Mucosa of descending colon (tissue), 3 donors: ENCODE measurements around the gene VSIR. TPM values are rescaled to one million over a fixed set of nuclear protein-coding genes. Genes with fewer than 3 reads are reported as not detected.

ENCODE experiments used
- ATAC-seq: fragments of 200-7000 bp; cut with Tn5 transposase; one replicate; pipeline ENCODE4 v1.9.1; 2020; ENCODE audit warnings: mild to moderate bottlenecking, moderate library complexity
- DNase-seq, 3 donors: peaks; one replicate each; pipeline ENCODE4 v3.0.0-alpha.2; 2020
- H3K36me3 ChIP-seq: fragments of 200-600 bp; one replicate; pipeline ENCODE4 v1.8.0; 2021; ENCODE audit warnings: low read depth, mild to moderate bottlenecking
- H3K4me1 ChIP-seq: fragments of 200-600 bp; one replicate; pipeline ENCODE4 v1.8.0; 2021; ENCODE audit warnings: low read depth, mild to moderate bottlenecking
- H3K4me3 ChIP-seq: fragments of 200-600 bp; one replicate; pipeline ENCODE4 v1.8.0; 2021; ENCODE audit warnings: mild to moderate bottlenecking
- H3K9me3 ChIP-seq: fragments of 200-600 bp; one replicate; pipeline ENCODE4 v1.8.0; 2021; ENCODE audit warnings: mild to moderate bottlenecking
- CTCF ChIP-seq: fragments of 200-600 bp; IDR thresholded peaks from one replicate; pipeline ENCODE4 v1.8.0; 2022; ENCODE audit warnings: antibody characterized with exemption, mild to moderate bottlenecking
- intact Hi-C, 2 donors: fragments of 100-400 bp; cut with DNase I in 1 of 2; cut with micrococcal nuclease in 1 of 2; formaldehyde crosslinking; loops; one replicate each; pipeline versions ENCODE4 v1.11.0 to v1.11.1; 2022; cut with DNase I, micrococcal nuclease
- total RNA-seq, 3 donors: library from RNA; stranded (reverse); fragmentation: NEBNext Ultra II Directional in 2 of 3; extraction: Animal tissue kit (Norgen Biotek cat#: 25700) in 2 of 3; gene quantifications; one replicate each; pipeline versions ENCODE4 v1.2.1 to v1.2.4, GENCODE V29; 2021 to 2023
- donor health status: DM: no; HTN: no; CAD: no; lungs with moderate emphysema.
- donor health status: DM: no; HTN: no; CAD: no.
- donor health status: DM: no; HTN: yes; CAD: no.

Gene VSIR
- total RNA-seq, 3 donors from 2014 or later: 48.1 to 71.0 (median 60.7) TPM

- Histone ChIP-seq H3K4me1 (no peaks in the 10 kb centered on the region), H3K4me3 (no peak overlapping the region), H3K9me3 (no peaks in the 10 kb centered on the region), H3K36me3 (no peaks in the 10 kb centered on the region)
- intact Hi-C loops: no loop called here
- DNase-seq: peak in 2 of 3 donors; percentile 13 to 31
- no peak for TF ChIP-seq CTCF
- no peak for ATAC-seq
Measured at GRCh38 chr10:71782221-71782916, 9.0 kb upstream of the VSIR start.

- ATAC-seq (no peak), DNase-seq (peak in 2 of 3 donors; percentile 3 to 9)
- Histone ChIP-seq H3K9me3 (no peaks in the 10 kb centered on the region), H3K36me3 (no peaks in the 10 kb centered on the region), H3K4me3 (no peak overlapping the region), H3K4me1 (no peaks in the 10 kb centered on the region)
- intact Hi-C loops: no loop called here
- no peak for TF ChIP-seq CTCF
Measured at GRCh38 chr10:71780719-71781118, 7.4 kb upstream of the VSIR start.

- no peaks in the 10 kb centered on the region for H3K9me3 ChIP-seq
- no peak for ATAC-seq
- no peak overlapping the region for H3K4me3 ChIP-seq
- no peaks in the 10 kb centered on the region for H3K4me1 ChIP-seq
- no peak for TF ChIP-seq CTCF
- no peaks in the 10 kb centered on the region for H3K36me3 ChIP-seq
- intact Hi-C loops: no loop called here
- DNase-seq: peak in 1 of 3 donors; percentile 5
Measured at GRCh38 chr10:71780156-71780555, 6.8 kb upstream of the VSIR start.

- Histone ChIP-seq H3K4me1 (no peaks in the 10 kb centered on the region), H3K9me3 (no peaks in the 10 kb centered on the region), H3K36me3 (no peaks in the 10 kb centered on the region), H3K4me3 (no peak overlapping the region)
- TF ChIP-seq CTCF: no peak
- DNase-seq (peak in 2 of 3 donors; percentile 2 to 31), ATAC-seq (no peak)
- intact Hi-C loops: loop anchor here in 1 of 2 donors (10.0 kb wide), 1 partner anchor 55 kb away; no protein-coding TSS in a partner anchor
Measured at GRCh38 chr10:71779641-71780040, 6.3 kb upstream of the VSIR start.

GRCh38 chr10:71778071-71778825 is 4.9 kb upstream of the VSIR start:
- DNase-seq (peak in 2 of 3 donors; percentile 12 to 51), ATAC-seq (no peak)
- Histone ChIP-seq H3K9me3 (no peaks in the 10 kb centered on the region), H3K4me3 (no peak overlapping the region), H3K4me1 (peaks cover 8% of the 10 kb centered on the region), H3K36me3 (no peaks in the 10 kb centered on the region)
- intact Hi-C loops: loop anchor here in 1 of 2 donors (10.0 kb wide), 1 partner anchor 53 kb away; no protein-coding TSS in a partner anchor
- no peak for TF ChIP-seq CTCF
